GM12878 (cell line): ENCODE data around the gene CASK. TPM values are rescaled to one million over a fixed set of nuclear protein-coding genes. Genes with fewer than 3 reads are reported as not detected.

Source experiments
- ATAC-seq: fragments of 200-7000 bp; cut with Tn5 transposase; 3 replicates; pipeline ENCODE4 v1.9.1; 2020; ENCODE audit warnings: mild to moderate bottlenecking, moderate library complexity
- BruUV-seq: library from RNA; stranded (reverse); fragments of 400-500 nt; replicated peaks from 2 replicates; lab custom pipeline; 2021; lab: Mats Ljungman, UMichigan
- CTCF ChIA-PET: fragments of 300-600 bp; sonication (Branson Sonifier 250); formaldehyde crosslinking; extraction: SDS; loops from one replicate; lab custom pipeline; 2021; ENCODE audit warnings: inconsistent platforms; lab: Yijun Ruan, JAX
- POLR2A ChIA-PET: fragments of 350-600 bp; formaldehyde crosslinking; extraction: SDS; loops from one replicate; lab custom pipeline; 2021; ENCODE audit warnings: inconsistent platforms; lab: Charles Lee
- RAD21 ChIA-PET: fragments of 300-600 bp; sonication (Branson Sonifier 250); formaldehyde crosslinking; loops from one replicate; lab custom pipeline; 2023; ENCODE audit warnings: antibody characterized with exemption; ENCODE audit not compliant: unreplicated experiment; lab: Charles Lee
- SMC1A ChIA-PET: fragments of 300-600 bp; sonication (Branson Sonifier 250); formaldehyde crosslinking; loops from one replicate; lab custom pipeline; 2023; ENCODE audit not compliant: unreplicated experiment, uncharacterized antibody; lab: Charles Lee
- DNase-seq: peaks from one replicate; pipeline ENCODE4 v3.0.0-alpha.2; 2011; ENCODE audit warnings: low read depth, low spot score
- FAIRE-seq: peaks from 3 replicates; lab custom pipeline; 2011; peaks lifted over from hg19 to GRCh38; lab: Jason Lieb, UNC
- H2AFZ ChIP-seq: 2 replicates; pipeline ENCODE4 v1.6.0; 2011; ENCODE audit warnings: low read depth, low read length, control low read depth; ENCODE audit not compliant: control insufficient read depth
- H3K27ac ChIP-seq: 2 replicates; pipeline ENCODE4 v1.5.1; 2011; ENCODE audit warnings: control low read depth; ENCODE audit not compliant: control insufficient read depth, insufficient read depth
- H3K27me3 ChIP-seq, 2 experiments: replicated peaks in 1 of 2; 2 replicates each; pipeline versions ENCODE4 v1.6.0 to v1.6.1; 2011; ENCODE audit warnings: low read length in 1 of 2; ENCODE audit not compliant: control insufficient read depth in 2 of 2, insufficient read depth in 2 of 2
- H3K36me3 ChIP-seq, 2 experiments: 2 replicates each; pipeline ENCODE4 v1.5.1; 2011; ENCODE audit warnings: low read length in 1 of 2; ENCODE audit not compliant: control insufficient read depth in 2 of 2, insufficient read depth in 2 of 2
- H3K4me1 ChIP-seq: 2 replicates; pipeline ENCODE4 v1.6.1; 2011; ENCODE audit warnings: mild to moderate bottlenecking, low read length, moderate library complexity, mixed read lengths; ENCODE audit not compliant: control insufficient read depth, insufficient read depth
- H3K4me2 ChIP-seq: 2 replicates; pipeline ENCODE4 v1.6.0; 2011; ENCODE audit warnings: control low read depth; ENCODE audit not compliant: control insufficient read depth, insufficient read depth
- H3K4me3 ChIP-seq: fragments of 200-600 bp; sonication (generic); 2 replicates; pipeline ENCODE4 v1.5.1; 2016
- H3K79me2 ChIP-seq: 2 replicates; pipeline ENCODE4 v1.6.0; 2011; ENCODE audit warnings: low read length; ENCODE audit not compliant: control insufficient read depth, insufficient read depth
- H3K9ac ChIP-seq: 2 replicates; pipeline ENCODE4 v1.8.0; 2011; ENCODE audit warnings: low read length, control low read depth, mixed read lengths; ENCODE audit not compliant: control insufficient read depth, insufficient read depth
- H3K9me3 ChIP-seq: replicated peaks from 3 replicates; pipeline ENCODE4 v1.5.1; 2011; ENCODE audit warnings: mild to moderate bottlenecking, low read length; ENCODE audit not compliant: control insufficient read depth, insufficient read depth
- H4K20me1 ChIP-seq: 2 replicates; pipeline ENCODE4 v1.6.0; 2011; ENCODE audit not compliant: control insufficient read depth, insufficient read depth
- ATF7 ChIP-seq: fragments of 450-650 bp; IDR thresholded peaks from 2 replicates; pipeline ENCODE4 v1.6.1; 2016; ENCODE audit warnings: low read depth, mild to moderate bottlenecking
- ETV6 ChIP-seq, 2 experiments: fragments of 450-650 bp in 1 of 2; IDR thresholded peaks in 1 of 2; conservative IDR thresholded peaks in 1 of 2; 2 replicates each; pipeline ENCODE4 v1.6.1; 2014; ENCODE audit warnings: antibody characterized with exemption in 1 of 2, borderline replicate concordance in 1 of 2, low read depth in 1 of 2, mild to moderate bottlenecking in 1 of 2, moderate library complexity in 1 of 2
- EZH2 ChIP-seq: IDR thresholded peaks from 2 replicates; pipeline ENCODE4 v1.6.1; 2012; ENCODE audit warnings: low read depth, mild to moderate bottlenecking, control low read depth, inconsistent platforms, low read length, borderline replicate concordance; ENCODE audit not compliant: control insufficient read depth
- JUND ChIP-seq: IDR thresholded peaks from 2 replicates; pipeline ENCODE4 v1.6.1; 2012; ENCODE audit warnings: low read depth, mild to moderate bottlenecking, low read length, improper control_type of control experiment, moderate library complexity
- LARP7 ChIP-seq: fragments of 450-650 bp; IDR thresholded peaks from 2 replicates; pipeline ENCODE4 v1.6.1; 2017; ENCODE audit warnings: mild to moderate bottlenecking
- MTA2 ChIP-seq: fragments of 450-650 bp; IDR thresholded peaks from 2 replicates; pipeline ENCODE4 v1.6.1; 2016; ENCODE audit warnings: low read depth, mild to moderate bottlenecking, moderate library complexity
- PAX5 ChIP-seq: IDR thresholded peaks from 2 replicates; pipeline ENCODE4 v1.6.1; 2011; ENCODE audit warnings: low read depth, low read length, borderline replicate concordance
- PAX8 ChIP-seq: fragments of 450-650 bp; IDR thresholded peaks from 2 replicates; pipeline ENCODE4 v1.6.1; 2017; ENCODE audit warnings: mild to moderate bottlenecking, moderate library complexity
- RELA ChIP-seq: fragments of 450-650 bp; IDR thresholded peaks from 2 replicates; pipeline ENCODE4 v1.8.0; 2014; ENCODE audit warnings: borderline replicate concordance; ENCODE audit not compliant: partially characterized antibody
- RUNX3 ChIP-seq: IDR thresholded peaks from 2 replicates; pipeline ENCODE4 v1.6.1; 2012; ENCODE audit warnings: low read length, inconsistent platforms
- TCF7 ChIP-seq: IDR thresholded peaks from 2 replicates; pipeline ENCODE4 v1.6.1; 2014; ENCODE audit warnings: antibody characterized with exemption, borderline replicate concordance
- ZNF24 ChIP-seq: fragments of 450-650 bp; IDR thresholded peaks from 2 replicates; pipeline ENCODE4 v1.6.1; 2017; ENCODE audit warnings: antibody characterized with exemption, mild to moderate bottlenecking
- WGBS: methylation state at CpG from one replicate; pipeline ENCODE4 v1.1.6; 2016; ENCODE audit warnings: low lambda C conversion rate; ENCODE audit not compliant: insufficient replicate concordance, insufficient coverage; ENCODE audit errors: missing lambda C conversion rate; 5-methylcytosine and 5-hydroxymethylcytosine counted together
- in situ Hi-C: fragments of 300-500 bp; cut with MboI; formaldehyde crosslinking; loops from 9 replicates; pipeline ENCODE4 v1.14.3; 2018; ENCODE audit warnings: mixed read lengths
- intact Hi-C: fragments of 100-400 bp; cut with micrococcal nuclease; formaldehyde crosslinking; loops from one replicate; pipeline ENCODE4 v1.14.2; 2022; ENCODE audit not compliant: unreplicated experiment
- polyA plus RNA-seq, 11 experiments: library from polyadenylated mRNA; depleted of rRNA in 4 of 11; unstranded in 6 of 11; stranded (reverse) in 5 of 11; fragments of >200 nt; fragmentation: Nextera tagmentation in 4 of 11; fragmentation: Illumina TruSeq in 1 of 11; extraction: Ambion mirVana in 4 of 11; extraction: Trizol in 1 of 11; gene quantifications; 1 replicate in 1 of 11; 2 replicates in 10 of 11; pipeline versions ENCODE4 v1.2.1 to v1.2.3, GENCODE V29; 2011 to 2016; ENCODE audit warnings: inconsistent platforms in 2 of 11, missing spikeins in 2 of 11, low read depth in 1 of 11
- total RNA-seq, 4 experiments: library from RNA; depleted of rRNA in 3 of 4; stranded (reverse); fragments of >200 nt in 3 of 4; fragmentation: Illumina TruSeq in 1 of 4; extraction: Trizol in 1 of 4; gene quantifications; 2 replicates each; pipeline versions ENCODE4 v1.2.1 to v1.2.3, GENCODE V29; 2013 to 2021
- TF ChIP-seq, protein P1 (sequence below): fragments of 450-650 bp; IDR thresholded peaks from 2 replicates; pipeline ENCODE4 v1.6.1; 2018; ENCODE audit warnings: borderline replicate concordance, mild to moderate bottlenecking; ENCODE audit not compliant: partially characterized antibody
- TF ChIP-seq, protein P2 (sequence below): fragments of 150-350 bp; IDR thresholded peaks from 2 replicates; pipeline ENCODE4 v1.6.1; 2016; ENCODE audit warnings: low read depth, low read length
- TF ChIP-seq, protein P3 (sequence below): IDR thresholded peaks from 2 replicates; pipeline ENCODE4 v1.6.1; 2012; ENCODE audit warnings: low read depth, low read length, improper control_type of control experiment
- TF ChIP-seq, protein P4 (sequence below): fragments of 150-350 bp; IDR thresholded peaks from 2 replicates; pipeline ENCODE4 v1.6.1; 2014; ENCODE audit warnings: mild to moderate bottlenecking, low read depth, low read length

Gene CASK
- total and polyA plus RNA-seq, 10 of the 15 experiments (the other 5 are each of a cell fraction or from before 2014, with no cell fraction given) = 0.60 to 45.9 (median 4.8) TPM

DNA sequence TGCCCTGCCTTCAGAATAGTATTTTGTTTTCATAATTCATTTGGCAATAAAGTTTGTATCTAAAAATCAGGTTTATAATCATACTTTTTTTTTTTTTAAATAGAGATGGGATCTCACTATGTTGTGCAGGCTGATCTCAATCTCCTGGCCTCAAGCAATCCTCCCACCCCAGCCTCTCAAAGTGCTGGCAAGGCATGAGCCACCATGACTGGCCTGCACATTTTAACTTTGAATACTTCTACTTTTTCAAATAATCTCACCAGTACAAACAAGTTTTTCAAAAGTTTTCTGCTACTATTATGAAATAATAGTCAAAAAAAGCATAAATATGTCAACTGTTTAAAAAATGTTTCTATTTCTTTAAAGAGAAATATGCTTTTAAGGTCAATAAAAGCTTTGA is 304.1 kb downstream of the CASK start (continued):
- TF ChIP-seq, protein P1, sequence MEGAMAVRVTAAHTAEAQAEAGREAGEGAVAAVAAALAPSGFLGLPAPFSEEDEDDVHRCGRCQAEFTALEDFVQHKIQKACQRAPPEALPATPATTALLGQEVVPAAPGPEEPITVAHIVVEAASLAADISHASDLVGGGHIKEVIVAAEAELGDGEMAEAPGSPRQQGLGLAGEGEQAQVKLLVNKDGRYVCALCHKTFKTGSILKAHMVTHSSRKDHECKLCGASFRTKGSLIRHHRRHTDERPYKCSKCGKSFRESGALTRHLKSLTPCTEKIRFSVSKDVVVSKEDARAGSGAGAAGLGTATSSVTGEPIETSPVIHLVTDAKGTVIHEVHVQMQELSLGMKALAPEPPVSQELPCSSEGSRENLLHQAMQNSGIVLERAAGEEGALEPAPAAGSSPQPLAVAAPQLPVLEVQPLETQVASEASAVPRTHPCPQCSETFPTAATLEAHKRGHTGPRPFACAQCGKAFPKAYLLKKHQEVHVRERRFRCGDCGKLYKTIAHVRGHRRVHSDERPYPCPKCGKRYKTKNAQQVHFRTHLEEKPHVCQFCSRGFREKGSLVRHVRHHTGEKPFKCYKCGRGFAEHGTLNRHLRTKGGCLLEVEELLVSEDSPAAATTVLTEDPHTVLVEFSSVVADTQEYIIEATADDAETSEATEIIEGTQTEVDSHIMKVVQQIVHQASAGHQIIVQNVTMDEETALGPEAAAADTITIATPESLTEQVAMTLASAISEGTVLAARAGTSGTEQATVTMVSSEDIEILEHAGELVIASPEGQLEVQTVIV = no peak
- TF ChIP-seq EZH2 = no peak
- TF ChIP-seq LARP7 = no peak
- TF ChIP-seq, protein P2, sequence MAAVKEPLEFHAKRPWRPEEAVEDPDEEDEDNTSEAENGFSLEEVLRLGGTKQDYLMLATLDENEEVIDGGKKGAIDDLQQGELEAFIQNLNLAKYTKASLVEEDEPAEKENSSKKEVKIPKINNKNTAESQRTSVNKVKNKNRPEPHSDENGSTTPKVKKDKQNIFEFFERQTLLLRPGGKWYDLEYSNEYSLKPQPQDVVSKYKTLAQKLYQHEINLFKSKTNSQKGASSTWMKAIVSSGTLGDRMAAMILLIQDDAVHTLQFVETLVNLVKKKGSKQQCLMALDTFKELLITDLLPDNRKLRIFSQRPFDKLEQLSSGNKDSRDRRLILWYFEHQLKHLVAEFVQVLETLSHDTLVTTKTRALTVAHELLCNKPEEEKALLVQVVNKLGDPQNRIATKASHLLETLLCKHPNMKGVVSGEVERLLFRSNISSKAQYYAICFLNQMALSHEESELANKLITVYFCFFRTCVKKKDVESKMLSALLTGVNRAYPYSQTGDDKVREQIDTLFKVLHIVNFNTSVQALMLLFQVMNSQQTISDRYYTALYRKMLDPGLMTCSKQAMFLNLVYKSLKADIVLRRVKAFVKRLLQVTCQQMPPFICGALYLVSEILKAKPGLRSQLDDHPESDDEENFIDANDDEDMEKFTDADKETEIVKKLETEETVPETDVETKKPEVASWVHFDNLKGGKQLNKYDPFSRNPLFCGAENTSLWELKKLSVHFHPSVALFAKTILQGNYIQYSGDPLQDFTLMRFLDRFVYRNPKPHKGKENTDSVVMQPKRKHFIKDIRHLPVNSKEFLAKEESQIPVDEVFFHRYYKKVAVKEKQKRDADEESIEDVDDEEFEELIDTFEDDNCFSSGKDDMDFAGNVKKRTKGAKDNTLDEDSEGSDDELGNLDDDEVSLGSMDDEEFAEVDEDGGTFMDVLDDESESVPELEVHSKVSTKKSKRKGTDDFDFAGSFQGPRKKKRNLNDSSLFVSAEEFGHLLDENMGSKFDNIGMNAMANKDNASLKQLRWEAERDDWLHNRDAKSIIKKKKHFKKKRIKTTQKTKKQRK = no peak
- TF ChIP-seq RELA = no peak
- no peak for TF ChIP-seq PAX5

DNA sequence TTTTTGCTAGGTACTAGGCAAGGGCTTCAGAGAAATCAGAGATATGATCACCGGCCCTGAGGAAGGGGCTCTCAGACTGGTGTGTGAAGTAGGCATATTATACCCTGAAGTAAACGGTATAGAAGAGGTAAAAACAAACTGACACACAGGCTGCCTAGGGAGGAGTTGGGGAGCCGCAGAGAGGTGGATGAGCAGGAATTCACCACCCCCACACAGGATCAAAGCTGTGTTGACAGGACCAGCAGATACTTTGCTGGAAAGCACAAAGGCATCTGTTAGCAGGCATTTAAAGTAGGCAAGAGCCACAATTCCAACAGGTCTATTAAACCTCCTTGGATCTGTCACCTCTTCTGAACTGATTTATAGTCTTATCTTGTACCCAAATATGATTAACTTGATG is 306.4 kb downstream of the CASK start:
- CTCF ChIA-PET = no interaction called here
- Histone ChIP-seq H3K36me3 (no peaks in the 10 kb centered on the region), H3K9me3 (no peaks in the 10 kb centered on the region), H4K20me1 (no peaks in the 10 kb centered on the region), H3K4me1 (no peaks in the 10 kb centered on the region), H3K79me2 (no peaks in the 10 kb centered on the region), H2AFZ (no peak overlapping the region), H3K4me3 (no peak overlapping the region), H3K9ac (no peak overlapping the region), H3K27me3 (peaks cover 0 to 2% of the 10 kb centered on the region in 2 experiments; a peak in 2 of 4 replicates), H3K27ac (no peak overlapping the region), H3K4me2 (no peak overlapping the region)
- WGBS = 42% methylated on average over 3 of the region's 3 CpGs
- no peak for FAIRE-seq
- DNase-seq = no peak
- in situ Hi-C loops (no loop called here), intact Hi-C loops (no loop called here)
- RAD21 ChIA-PET = no interaction called here
- BruUV-seq = no TSS peak
- no peak for ATAC-seq
- SMC1A ChIA-PET = no interaction called here
- POLR2A ChIA-PET = interaction anchor here (0.6 kb wide), 1 partner anchor 49 kb away, joined by 3 read pairs; no protein-coding TSS in a partner anchor
- TF ChIP-seq, protein P3, sequence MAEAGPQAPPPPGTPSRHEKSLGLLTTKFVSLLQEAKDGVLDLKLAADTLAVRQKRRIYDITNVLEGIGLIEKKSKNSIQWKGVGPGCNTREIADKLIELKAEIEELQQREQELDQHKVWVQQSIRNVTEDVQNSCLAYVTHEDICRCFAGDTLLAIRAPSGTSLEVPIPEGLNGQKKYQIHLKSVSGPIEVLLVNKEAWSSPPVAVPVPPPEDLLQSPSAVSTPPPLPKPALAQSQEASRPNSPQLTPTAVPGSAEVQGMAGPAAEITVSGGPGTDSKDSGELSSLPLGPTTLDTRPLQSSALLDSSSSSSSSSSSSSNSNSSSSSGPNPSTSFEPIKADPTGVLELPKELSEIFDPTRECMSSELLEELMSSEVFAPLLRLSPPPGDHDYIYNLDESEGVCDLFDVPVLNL = no peak
- TF ChIP-seq MTA2 = no peak
- TF ChIP-seq ATF7 = no peak
- no peak for TF ChIP-seq PAX8
- TF ChIP-seq, protein P4, sequence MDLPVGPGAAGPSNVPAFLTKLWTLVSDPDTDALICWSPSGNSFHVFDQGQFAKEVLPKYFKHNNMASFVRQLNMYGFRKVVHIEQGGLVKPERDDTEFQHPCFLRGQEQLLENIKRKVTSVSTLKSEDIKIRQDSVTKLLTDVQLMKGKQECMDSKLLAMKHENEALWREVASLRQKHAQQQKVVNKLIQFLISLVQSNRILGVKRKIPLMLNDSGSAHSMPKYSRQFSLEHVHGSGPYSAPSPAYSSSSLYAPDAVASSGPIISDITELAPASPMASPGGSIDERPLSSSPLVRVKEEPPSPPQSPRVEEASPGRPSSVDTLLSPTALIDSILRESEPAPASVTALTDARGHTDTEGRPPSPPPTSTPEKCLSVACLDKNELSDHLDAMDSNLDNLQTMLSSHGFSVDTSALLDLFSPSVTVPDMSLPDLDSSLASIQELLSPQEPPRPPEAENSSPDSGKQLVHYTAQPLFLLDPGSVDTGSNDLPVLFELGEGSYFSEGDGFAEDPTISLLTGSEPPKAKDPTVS = no peak
- no peak for TF ChIP-seq JUND
- TF ChIP-seq TCF7 = no peak
- no peak for TF ChIP-seq ETV6 (conservative IDR thresholded peaks at IDR 0.05 in 1 of 2, IDR thresholded peaks at IDR 0.05 in 1 of 2; ENCODE audit: borderline replicate concordance in 1 of 2, low read depth in 1 of 2)
- no peak for TF ChIP-seq ZNF24
- no peak for TF ChIP-seq RUNX3
